K562 treated with DMSO at 1 percent for 4 hours (cell line): ENCODE measurements around the gene CEP19. TPM values are rescaled to one million over a fixed set of nuclear protein-coding genes. Genes with fewer than 3 reads are reported as not detected.

Experiments
- total RNA-seq: library from RNA; unstranded; fragments of 300-600 nt; gene quantifications from 2 replicates; pipeline ENCODE4 v1.2.3, GENCODE V29; 2022; ENCODE audit not compliant: insufficient read depth

Gene CEP19
- total RNA-seq = 2.8 and 4.1 TPM in 2 replicates

GRCh38 chr3:196711838-196712513, at the start of gene CEP19, which contains the start of gene PIGX:
Gene CEP19 (minus strand): TSS chr3:196712250. CDS start chr3:196708657, 3,593 bp downstream.
Gene PIGX (plus strand): TSS chr3:196712377.

GRCh38 chr3:196739671-196740480, 27.8 kb upstream of the CEP19 start, which contains the start of gene PAK2:
Gene PAK2 (plus strand): TSS chr3:196739857. CDS start chr3:196782647, 42,790 bp downstream.

Other genes starting within 250 kb of the CEP19 start
- gene RNF168, start 208.5 kb downstream of the CEP19 start, total RNA-seq = 11.7 and 14.9 TPM in 2 replicates
- gene SMCO1, start 196.9 kb downstream of the CEP19 start, total RNA-seq = not detected in 2 replicates
- gene WDR53, start 143.7 kb downstream of the CEP19 start, total RNA-seq = 14.4 and 17.7 TPM in 2 replicates
- 8.4 and 11.7 TPM in 2 replicates for gene FBXO45, start 143.6 kb downstream of the CEP19 start, total RNA-seq
- gene NRROS, start 72.6 kb downstream of the CEP19 start, total RNA-seq = 5.8 and 6.9 TPM in 2 replicates
- 14.9 and 20.8 TPM in 2 replicates for gene PIGX, start 127 bp upstream of the CEP19 start, total RNA-seq
- gene PAK2, start 27.6 kb upstream of the CEP19 start, total RNA-seq = 24.4 and 27.4 TPM in 2 replicates
- 16.7 and 24.6 TPM in 2 replicates for gene SENP5, start 155.7 kb upstream of the CEP19 start, total RNA-seq
- gene NCBP2, start 230.3 kb upstream of the CEP19 start, total RNA-seq = 41.5 and 51.1 TPM in 2 replicates